ENCODE measurements around the gene LRPPRC. TPM values are rescaled to one million over a fixed set of nuclear protein-coding genes. Genes with fewer than 3 reads are reported as not detected.

LRPPRC gene
- total RNA-seq, 3 donors from 2014 or later: 92.7 to 107 (median 101) TPM

DNA sequence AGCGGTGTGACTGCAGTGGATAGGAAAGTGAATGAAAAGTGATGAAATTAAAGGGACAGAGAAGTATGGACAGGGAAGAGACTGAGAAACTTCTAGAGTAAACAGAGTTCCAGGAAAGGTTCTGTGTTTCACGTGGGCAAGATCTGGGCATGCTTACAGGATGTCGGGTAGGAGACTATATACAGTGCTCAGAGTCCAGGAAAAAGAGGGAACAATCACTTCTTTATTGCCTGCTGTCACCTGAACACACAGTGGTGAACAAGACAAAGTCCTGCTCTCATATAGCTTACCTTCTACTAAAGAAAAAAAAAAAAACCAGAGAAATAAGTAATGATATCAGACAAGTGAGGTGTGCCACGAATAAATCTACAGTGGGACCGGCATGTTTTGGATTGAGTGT is 2.4 kb downstream of the LRPPRC start:
- TF ChIP-seq, protein P1, sequence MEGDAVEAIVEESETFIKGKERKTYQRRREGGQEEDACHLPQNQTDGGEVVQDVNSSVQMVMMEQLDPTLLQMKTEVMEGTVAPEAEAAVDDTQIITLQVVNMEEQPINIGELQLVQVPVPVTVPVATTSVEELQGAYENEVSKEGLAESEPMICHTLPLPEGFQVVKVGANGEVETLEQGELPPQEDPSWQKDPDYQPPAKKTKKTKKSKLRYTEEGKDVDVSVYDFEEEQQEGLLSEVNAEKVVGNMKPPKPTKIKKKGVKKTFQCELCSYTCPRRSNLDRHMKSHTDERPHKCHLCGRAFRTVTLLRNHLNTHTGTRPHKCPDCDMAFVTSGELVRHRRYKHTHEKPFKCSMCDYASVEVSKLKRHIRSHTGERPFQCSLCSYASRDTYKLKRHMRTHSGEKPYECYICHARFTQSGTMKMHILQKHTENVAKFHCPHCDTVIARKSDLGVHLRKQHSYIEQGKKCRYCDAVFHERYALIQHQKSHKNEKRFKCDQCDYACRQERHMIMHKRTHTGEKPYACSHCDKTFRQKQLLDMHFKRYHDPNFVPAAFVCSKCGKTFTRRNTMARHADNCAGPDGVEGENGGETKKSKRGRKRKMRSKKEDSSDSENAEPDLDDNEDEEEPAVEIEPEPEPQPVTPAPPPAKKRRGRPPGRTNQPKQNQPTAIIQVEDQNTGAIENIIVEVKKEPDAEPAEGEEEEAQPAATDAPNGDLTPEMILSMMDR (IDR thresholded peaks at IDR 0.05): no peak
- intact Hi-C loops (cut with DNase I, micrococcal nuclease): no loop called here
- ATAC-seq: no peak

DNA sequence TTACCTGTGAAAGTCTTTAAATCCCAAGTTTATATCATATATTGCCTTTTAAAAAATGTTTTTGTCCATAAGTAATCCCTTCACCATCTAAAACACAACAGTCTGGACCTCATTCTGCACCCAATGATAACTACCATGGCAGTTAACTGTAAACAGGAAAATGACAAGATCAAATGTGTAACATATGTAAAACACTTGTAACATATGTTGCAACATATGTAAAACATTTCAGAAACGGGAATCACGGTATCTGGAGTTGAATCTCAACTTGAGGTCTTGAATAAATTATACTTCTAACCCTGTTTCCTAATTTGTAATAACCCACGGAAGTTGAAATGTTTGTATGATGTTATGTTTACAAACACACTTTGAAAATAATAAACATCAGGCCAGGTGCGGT is 6.2 kb downstream of the LRPPRC start:
- no peak overlapping the region for H3K4me3 ChIP-seq
- TF ChIP-seq, protein P1 (IDR thresholded peaks at IDR 0.05): no peak
- no peaks in the 10 kb centered on the region for H3K9me3 ChIP-seq
- H3K36me3 ChIP-seq (ENCODE audit: low read depth): no peaks in the 10 kb centered on the region
- ATAC-seq (no peak), DNase-seq (no peak)
- intact Hi-C loops (cut with DNase I, micrococcal nuclease): no loop called here
- H3K4me1 ChIP-seq (ENCODE audit: low read depth): peaks cover 16% of the 10 kb centered on the region

More for the DNA sequence above, 2.4 kb downstream of the LRPPRC start:
- Histone ChIP-seq H3K4me3 (no peak overlapping the region), H3K36me3 (ENCODE audit: low read depth) (no peaks in the 10 kb centered on the region), H3K9me3 (no peaks in the 10 kb centered on the region), H3K4me1 (ENCODE audit: low read depth) (peaks cover 22% of the 10 kb centered on the region)
- DNase-seq: no peak

DNA sequence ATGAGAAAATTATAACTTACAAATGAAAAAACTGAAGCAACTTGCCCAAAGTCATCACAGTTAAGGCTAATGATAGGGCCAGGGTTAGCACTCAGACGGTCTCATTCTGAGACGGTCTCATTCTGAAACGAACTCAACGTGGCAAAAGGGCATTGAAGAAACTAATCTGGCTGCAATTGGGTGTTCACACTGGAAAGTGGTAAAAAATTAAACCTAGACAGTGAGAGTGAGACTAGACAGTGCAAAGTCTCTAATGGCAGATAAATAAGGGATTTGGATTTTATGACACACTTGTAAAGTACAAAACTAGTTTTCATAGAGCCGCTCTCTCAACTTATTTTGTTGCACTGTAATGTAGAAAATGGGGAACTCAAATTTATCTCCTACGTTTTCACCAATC is 9.2 kb downstream of the LRPPRC start:
- intact Hi-C loops (cut with DNase I, micrococcal nuclease): no loop called here
- DNase-seq (no peak), ATAC-seq (peak; percentile 74)
- TF ChIP-seq, protein P1 (IDR thresholded peaks at IDR 0.05): no peak
- Histone ChIP-seq H3K9me3 (no peaks in the 10 kb centered on the region), H3K4me3 (no peak overlapping the region), H3K36me3 (ENCODE audit: low read depth) (no peaks in the 10 kb centered on the region), H3K4me1 (ENCODE audit: low read depth) (no peaks in the 10 kb centered on the region)

DNA sequence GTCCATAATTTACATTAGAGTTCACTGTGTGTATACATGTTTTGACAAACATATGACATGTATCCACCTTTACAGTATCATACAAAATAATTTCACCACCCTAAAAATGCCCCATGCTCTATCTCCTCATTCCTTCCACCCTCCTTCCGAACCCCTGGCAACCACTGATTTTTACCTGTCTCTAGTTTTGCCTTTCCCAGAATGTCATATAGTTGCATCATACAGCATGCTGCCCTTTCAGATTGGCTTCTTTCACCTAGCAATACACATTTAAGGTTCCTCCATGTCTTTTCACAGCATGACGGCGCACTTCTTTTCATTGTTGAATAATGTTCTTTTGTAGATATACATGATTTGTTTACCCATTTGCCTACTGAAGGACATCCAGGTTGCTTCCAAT is 10.4 kb downstream of the LRPPRC start:
- intact Hi-C loops (cut with DNase I, micrococcal nuclease): no loop called here
- Histone ChIP-seq H3K9me3 (no peaks in the 10 kb centered on the region), H3K4me3 (no peak overlapping the region), H3K36me3 (ENCODE audit: low read depth) (no peaks in the 10 kb centered on the region), H3K4me1 (ENCODE audit: low read depth) (no peaks in the 10 kb centered on the region)
- no peak for DNase-seq
- ATAC-seq: no peak
- TF ChIP-seq, protein P1 (IDR thresholded peaks at IDR 0.05): no peak

DNA sequence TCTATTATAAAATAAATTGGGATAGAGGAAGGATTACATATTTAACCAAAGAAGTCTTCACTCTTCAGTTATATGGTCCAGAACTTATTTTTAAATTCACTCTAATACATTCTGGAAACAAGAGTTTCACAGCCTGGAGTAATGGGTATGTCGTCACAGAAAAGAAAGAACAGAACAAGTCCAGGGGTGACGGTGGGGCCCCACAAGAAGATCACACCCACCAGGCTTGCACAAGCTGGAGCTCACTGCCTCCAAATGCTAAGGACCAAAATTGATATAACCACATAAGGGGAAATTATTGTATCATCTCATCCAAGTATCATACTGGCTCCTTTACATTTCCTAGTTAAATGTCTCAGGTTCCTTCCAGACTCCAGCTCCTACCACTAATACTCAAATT is 11.3 kb downstream of the LRPPRC start:
- intact Hi-C loops (cut with DNase I, micrococcal nuclease): no loop called here
- ATAC-seq (no peak), DNase-seq (no peak)
- Histone ChIP-seq H3K4me3 (no peak overlapping the region), H3K9me3 (no peaks in the 10 kb centered on the region), H3K36me3 (ENCODE audit: low read depth) (no peaks in the 10 kb centered on the region), H3K4me1 (ENCODE audit: low read depth) (no peaks in the 10 kb centered on the region)
- TF ChIP-seq, protein P1 (IDR thresholded peaks at IDR 0.05): no peak

DNA sequence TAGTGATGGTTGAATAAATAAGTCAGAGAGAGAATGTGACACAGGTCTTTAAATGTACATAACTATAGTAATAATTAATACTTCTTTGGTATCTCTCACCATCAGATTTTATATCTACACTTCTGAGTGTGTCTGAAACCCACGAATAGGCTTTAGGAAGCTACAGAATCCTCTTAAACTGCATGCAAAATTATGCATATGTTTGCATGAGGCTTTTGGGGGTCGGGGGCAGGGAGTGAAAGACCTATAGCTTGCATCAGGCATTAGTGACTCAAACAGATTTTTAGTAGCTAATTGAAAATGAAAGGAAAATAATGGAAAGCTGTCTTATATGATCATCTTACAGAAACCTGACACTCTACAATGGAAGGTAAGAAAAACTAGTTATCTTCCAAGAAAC is 14.9 kb downstream of the LRPPRC start:
- Histone ChIP-seq H3K4me3 (no peak overlapping the region), H3K4me1 (ENCODE audit: low read depth) (no peaks in the 10 kb centered on the region), H3K36me3 (ENCODE audit: low read depth) (no peaks in the 10 kb centered on the region), H3K9me3 (no peaks in the 10 kb centered on the region)
- intact Hi-C loops (cut with DNase I, micrococcal nuclease): no loop called here
- DNase-seq: no peak
- no peak for ATAC-seq
- TF ChIP-seq, protein P1 (IDR thresholded peaks at IDR 0.05): no peak

Measured in mucosa of descending colon (tissue), 3 donors.